Loucy (cell line): ENCODE data around the gene SP140L.

ENCODE experiments used
- H2AFZ ChIP-seq: fragments of 200-600 bp; sonication (generic); 2 replicates; pipeline ENCODE4 v1.6.0; 2016; ENCODE audit warnings: antibody characterized with exemption, mild to moderate bottlenecking, low read length, moderate library complexity
- H3F3A ChIP-seq: fragments of 200-600 bp; 2 replicates; pipeline ENCODE4 v1.6.0; 2016; ENCODE audit warnings: antibody characterized with exemption, low read depth, mild to moderate bottlenecking
- H3K27me3 ChIP-seq: fragments of 200-600 bp; sonication (generic); 2 replicates; pipeline ENCODE4 v1.6.1; 2014; ENCODE audit warnings: low read length, mild to moderate bottlenecking; ENCODE audit not compliant: insufficient read depth, poor library complexity, severe bottlenecking
- H3K36me3 ChIP-seq: fragments of 200-600 bp; sonication (generic); 2 replicates; pipeline ENCODE4 v1.6.1; 2016; ENCODE audit warnings: low read length; ENCODE audit not compliant: insufficient read depth
- H3K4me1 ChIP-seq: fragments of 200-600 bp; sonication (generic); 2 replicates; pipeline ENCODE4 v1.5.1; 2014; ENCODE audit warnings: low read length, mild to moderate bottlenecking; ENCODE audit not compliant: insufficient read depth, poor library complexity, severe bottlenecking
- H3K4me2 ChIP-seq: fragments of 200-600 bp; sonication (generic); 2 replicates; pipeline ENCODE4 v1.6.0; 2014; ENCODE audit warnings: antibody characterized with exemption, low read length, low read depth, mild to moderate bottlenecking; ENCODE audit not compliant: poor library complexity, severe bottlenecking
- H3K4me3 ChIP-seq: fragments of 200-600 bp; sonication (generic); 2 replicates; pipeline ENCODE4 v1.5.1; 2014; ENCODE audit warnings: low read length, mild to moderate bottlenecking, mixed read lengths; ENCODE audit not compliant: poor library complexity, severe bottlenecking
- H3K79me2 ChIP-seq: fragments of 200-600 bp; sonication (generic); 2 replicates; pipeline ENCODE4 v1.6.1; 2014; ENCODE audit warnings: low read length; ENCODE audit not compliant: insufficient read depth
- H3K9ac ChIP-seq: fragments of 200-600 bp; sonication (generic); 2 replicates; pipeline ENCODE4 v1.6.0; 2014; ENCODE audit warnings: mild to moderate bottlenecking, low read depth, low read length, moderate library complexity; ENCODE audit not compliant: poor library complexity, severe bottlenecking
- H3K9me2 ChIP-seq: fragments of 200-600 bp; sonication (generic); replicated peaks from 2 replicates; pipeline ENCODE4 v1.6.1; 2016; ENCODE audit warnings: low read depth, low read length, mixed read lengths
- H3K9me3 ChIP-seq: fragments of 200-600 bp; sonication (generic); 2 replicates; pipeline ENCODE4 v1.6.1; 2014; ENCODE audit warnings: mild to moderate bottlenecking, antibody characterized with exemption, low read length, low read depth; ENCODE audit not compliant: insufficient read depth
- H4K20me1 ChIP-seq: fragments of 200-600 bp; sonication (generic); 2 replicates; pipeline ENCODE4 v1.6.0; 2014; ENCODE audit warnings: antibody characterized with exemption, low read length, mild to moderate bottlenecking; ENCODE audit not compliant: insufficient read depth, poor library complexity, severe bottlenecking
- CTCF ChIP-seq: fragments of 200-600 bp; sonication (generic); conservative IDR thresholded peaks from 2 replicates; pipeline ENCODE4 v1.5.1; 2014; ENCODE audit warnings: mild to moderate bottlenecking, antibody characterized with exemption, low read length
- EZH2phosphoT487 ChIP-seq: fragments of 200-600 bp; IDR thresholded peaks from 2 replicates; pipeline ENCODE4 v1.6.1; 2018; ENCODE audit warnings: antibody characterized with exemption, mild to moderate bottlenecking, moderate library complexity, borderline replicate concordance

The SP140L gene

GRCh38 chr2:230447036-230447435 is 120.0 kb downstream of the SP140L start:
- Histone ChIP-seq H3K79me2 (0 out of 2 replicates have a peak, but pooled peaks cover 7% of the 10 kb centered on the region), H3K4me1 (peaks cover 10% of the 10 kb centered on the region), H2AFZ (no peak overlapping the region), H3K9me3 (no peaks in the 10 kb centered on the region), H3K27me3 (no peaks in the 10 kb centered on the region), H3K4me2 (no peak overlapping the region), H3K4me3 (no peak overlapping the region), H4K20me1 (peaks cover 2% of the 10 kb centered on the region), H3F3A (no peaks in the 10 kb centered on the region), H3K36me3 (peaks cover 68% of the 10 kb centered on the region), H3K9ac (no peak overlapping the region), H3K9me2 (no peaks in the 10 kb centered on the region)
- TF ChIP-seq CTCF (no peak), EZH2phosphoT487 (no peak)

GRCh38 chr2:230447455-230448451 is 120.8 kb downstream of the SP140L start:
- no peak overlapping the region for H3K4me2 ChIP-seq
- no peak overlapping the region for H2AFZ ChIP-seq
- H3K79me2 ChIP-seq = 0 out of 2 replicates have a peak, but pooled peaks cover 3% of the 10 kb centered on the region
- no peaks in the 10 kb centered on the region for H4K20me1 ChIP-seq
- no peaks in the 10 kb centered on the region for H3F3A ChIP-seq
- H3K9me3 ChIP-seq = no peaks in the 10 kb centered on the region
- H3K9ac ChIP-seq = no peak overlapping the region
- H3K9me2 ChIP-seq = no peaks in the 10 kb centered on the region
- TF ChIP-seq EZH2phosphoT487 = no peak
- TF ChIP-seq CTCF = no peak
- no peak overlapping the region for H3K4me3 ChIP-seq
- H3K4me1 ChIP-seq = peaks cover 5% of the 10 kb centered on the region
- H3K27me3 ChIP-seq = no peaks in the 10 kb centered on the region
- peaks cover 69% of the 10 kb centered on the region for H3K36me3 ChIP-seq

- no peak overlapping the region for H3K4me3 ChIP-seq
- no peak overlapping the region for H3K9ac ChIP-seq
- peaks cover 5% of the 10 kb centered on the region for H3K4me1 ChIP-seq
- no peaks in the 10 kb centered on the region for H4K20me1 ChIP-seq
- no peaks in the 10 kb centered on the region for H3K27me3 ChIP-seq
- H3F3A ChIP-seq = no peaks in the 10 kb centered on the region
- no peaks in the 10 kb centered on the region for H3K79me2 ChIP-seq
- no peak for TF ChIP-seq EZH2phosphoT487
- TF ChIP-seq CTCF = no peak
- H3K9me2 ChIP-seq = no peaks in the 10 kb centered on the region
- no peak overlapping the region for H3K4me2 ChIP-seq
- H3K36me3 ChIP-seq = peaks cover 61% of the 10 kb centered on the region
- H2AFZ ChIP-seq = no peak overlapping the region
- no peaks in the 10 kb centered on the region for H3K9me3 ChIP-seq
These were observed 123.0 kb downstream of the SP140L start for GRCh38 chr2:230449901-230450467.
